NCI-H524 (cell line): Measurements from ENCODE around the gene ST6GALNAC6.
A peak's percentile ranks its signal among the peaks of the same experiment; 100 is the strongest.
"Not testable (repeated sequence)": the region's sequence is repeated elsewhere in the genome, so short reads cannot be mapped to it uniquely, and the experiment has no call there.

Experiments
- DNase-seq, 2 experiments: peaks; one replicate each; lab custom pipeline; 2025; lab: John Stamatoyannopoulos, UW

ST6GALNAC6 gene

DNA sequence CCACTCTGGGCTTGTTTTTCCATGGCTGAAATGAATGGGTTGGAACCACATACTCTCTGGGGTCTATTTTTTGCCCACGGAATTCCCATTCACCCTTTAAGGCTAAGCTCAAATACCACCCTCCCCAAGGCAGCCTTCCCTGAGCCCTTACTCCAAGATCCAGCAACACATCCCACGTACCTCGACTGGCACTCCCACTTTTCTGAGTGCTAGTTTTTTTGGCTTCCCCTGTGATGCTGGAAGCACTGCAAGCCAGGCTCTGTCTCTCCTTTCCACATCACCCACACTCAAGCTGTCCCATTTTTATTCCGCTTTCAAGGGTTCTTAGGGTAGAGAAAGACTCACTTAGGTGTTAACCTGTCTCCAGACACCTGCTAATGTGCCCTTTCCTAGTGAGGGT lies 6.0 kb downstream of the ST6GALNAC6 start:
- DNase-seq = no peak

GRCh38 chr9:127892831-127893230 lies 6.6 kb downstream of the ST6GALNAC6 start:
- DNase-seq = no peak

DNA sequence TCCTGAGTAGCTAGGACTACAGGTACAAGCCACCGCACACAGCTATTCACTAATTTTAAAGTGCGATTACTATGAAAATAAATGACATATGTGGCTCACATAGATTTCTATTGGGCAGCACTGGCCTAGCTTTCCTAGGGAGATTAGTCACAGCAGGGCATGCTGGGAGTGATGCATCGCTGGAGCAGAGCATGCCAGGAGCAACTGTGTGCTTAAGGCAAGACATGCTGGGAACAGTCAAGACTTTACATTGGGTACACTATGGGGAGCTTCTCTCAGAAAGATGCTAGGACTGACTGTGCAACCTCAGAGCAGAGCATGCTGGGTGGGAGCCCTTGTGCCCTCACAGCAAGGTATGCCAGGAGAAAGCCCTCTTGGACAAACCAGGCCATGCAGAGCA lies 9.3 kb downstream of the ST6GALNAC6 start:
- no peak for DNase-seq

- DNase-seq = no peak
Measured at GRCh38 chr9:127887792-127888191, 11.6 kb downstream of the ST6GALNAC6 start.

DNA sequence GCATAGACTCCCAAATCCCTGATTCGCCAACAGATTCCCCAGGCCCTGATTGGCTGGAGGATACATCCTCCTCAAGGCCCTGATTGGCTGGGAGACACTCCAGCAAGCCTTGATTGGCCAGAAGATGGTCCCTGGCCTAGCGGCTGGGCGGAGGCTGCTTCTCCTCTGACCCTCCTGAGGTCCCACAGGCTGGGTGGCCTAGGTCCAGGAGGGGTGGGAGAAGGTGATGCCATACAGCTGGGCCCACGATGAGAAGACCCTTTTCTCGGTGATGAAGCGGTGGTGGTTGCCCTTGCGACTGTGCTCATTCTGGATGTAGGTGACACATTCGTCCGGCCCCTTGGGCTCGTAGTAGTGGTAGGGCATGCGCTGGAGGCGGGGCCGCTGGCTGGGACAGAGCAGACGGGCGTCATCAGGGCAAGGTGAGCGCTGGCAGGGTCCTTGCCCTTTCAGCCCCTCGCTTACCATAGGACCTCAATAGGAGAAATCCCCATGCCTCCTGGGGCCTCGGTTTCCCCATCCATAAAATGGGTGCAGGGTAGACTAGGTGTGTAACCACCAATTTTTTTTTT lies 12.9 kb downstream of the ST6GALNAC6 start:
- peak in 1 of 2 experiments; percentile 36 for DNase-seq

DNA sequence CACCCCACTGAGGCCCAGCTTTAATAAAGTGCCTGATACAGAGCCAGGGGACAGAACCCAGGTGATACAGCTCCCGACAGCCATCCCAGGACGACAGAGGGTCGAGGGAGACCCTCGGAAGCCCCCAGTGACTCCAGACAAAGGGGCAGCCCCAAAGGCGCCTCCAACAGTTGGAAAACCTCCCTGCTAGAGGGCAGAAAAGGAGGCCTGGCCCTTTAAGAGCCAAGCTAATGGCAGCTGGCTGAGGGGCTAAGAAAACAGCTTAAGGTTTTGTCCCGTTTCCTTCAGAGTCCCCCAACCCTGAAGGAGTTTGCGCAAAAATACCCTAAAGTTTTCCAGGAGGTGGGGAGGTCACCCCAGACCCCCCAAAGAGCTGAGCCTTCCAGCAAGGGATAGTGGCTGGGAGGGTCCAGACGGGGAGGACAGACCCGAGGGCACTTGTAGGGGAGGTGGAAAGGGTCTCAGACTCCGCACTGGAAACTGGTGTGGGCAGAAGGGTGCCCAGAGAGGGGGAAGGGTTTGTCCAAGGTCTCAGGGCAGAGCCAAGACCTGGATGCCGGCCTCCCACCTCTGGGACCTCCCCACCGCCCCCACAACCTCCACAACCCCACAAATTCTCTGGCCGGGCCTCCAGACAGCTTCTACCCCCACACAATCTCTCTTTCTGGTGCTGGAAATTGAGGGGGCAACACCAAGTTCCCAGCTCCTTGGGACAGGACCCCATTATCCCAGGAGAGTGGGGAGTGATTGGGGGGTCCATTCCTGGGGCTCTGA lies 13.7 kb downstream of the ST6GALNAC6 start:
- DNase-seq = no peak

- DNase-seq = no peak
Measured at GRCh38 chr9:127884976-127885490, 14.4 kb downstream of the ST6GALNAC6 start.

- DNase-seq = peak; percentile 70 to 75
Measured at GRCh38 chr9:127884427-127884911, 14.9 kb downstream of the ST6GALNAC6 start.

GRCh38 chr9:127883959-127884358 lies 15.4 kb downstream of the ST6GALNAC6 start:
- no peak for DNase-seq

DNA sequence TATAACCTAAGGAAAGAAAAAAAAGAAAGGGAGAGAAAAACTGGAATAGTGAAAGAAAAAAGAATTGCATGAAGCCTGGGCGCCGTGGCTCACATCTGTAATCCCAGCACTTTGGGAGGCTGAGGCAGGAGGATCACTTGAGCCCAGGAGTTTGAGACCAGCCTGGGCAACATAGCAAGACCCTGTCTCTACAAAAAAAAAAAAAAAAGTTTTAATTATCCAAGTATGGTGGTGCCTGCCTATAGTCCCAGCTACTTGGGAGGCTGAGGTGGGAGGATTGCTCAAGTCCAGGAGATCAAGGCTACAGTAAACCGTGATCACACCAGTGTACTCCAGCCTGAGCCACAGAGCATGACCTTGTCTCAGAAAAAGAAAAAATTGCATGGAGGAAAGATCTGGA lies 17.7 kb downstream of the ST6GALNAC6 start:
- not testable (repeated sequence) for DNase-seq

- DNase-seq = no peak
Measured at GRCh38 chr9:127880143-127880542, 19.3 kb downstream of the ST6GALNAC6 start.

- DNase-seq = no peak
Measured at GRCh38 chr9:127878652-127879390, 20.6 kb downstream of the ST6GALNAC6 start.

- peak in 1 of 2 experiments; percentile 59 for DNase-seq
Measured at GRCh38 chr9:127878001-127878651, 21.3 kb downstream of the ST6GALNAC6 start.

- peak in 1 of 2 experiments; percentile 69 for DNase-seq
Measured at GRCh38 chr9:127877566-127877998, 21.8 kb downstream of the ST6GALNAC6 start, which contains the start of gene AK1. TSS of gene AK1 (minus strand) at chr9:127877675. CDS start at chr9:127874617, 3,058 bp downstream.

GRCh38 chr9:127876764-127877562 lies 22.4 kb downstream of the ST6GALNAC6 start:
- peak in 1 of 2 experiments; percentile 33 for DNase-seq

DNA sequence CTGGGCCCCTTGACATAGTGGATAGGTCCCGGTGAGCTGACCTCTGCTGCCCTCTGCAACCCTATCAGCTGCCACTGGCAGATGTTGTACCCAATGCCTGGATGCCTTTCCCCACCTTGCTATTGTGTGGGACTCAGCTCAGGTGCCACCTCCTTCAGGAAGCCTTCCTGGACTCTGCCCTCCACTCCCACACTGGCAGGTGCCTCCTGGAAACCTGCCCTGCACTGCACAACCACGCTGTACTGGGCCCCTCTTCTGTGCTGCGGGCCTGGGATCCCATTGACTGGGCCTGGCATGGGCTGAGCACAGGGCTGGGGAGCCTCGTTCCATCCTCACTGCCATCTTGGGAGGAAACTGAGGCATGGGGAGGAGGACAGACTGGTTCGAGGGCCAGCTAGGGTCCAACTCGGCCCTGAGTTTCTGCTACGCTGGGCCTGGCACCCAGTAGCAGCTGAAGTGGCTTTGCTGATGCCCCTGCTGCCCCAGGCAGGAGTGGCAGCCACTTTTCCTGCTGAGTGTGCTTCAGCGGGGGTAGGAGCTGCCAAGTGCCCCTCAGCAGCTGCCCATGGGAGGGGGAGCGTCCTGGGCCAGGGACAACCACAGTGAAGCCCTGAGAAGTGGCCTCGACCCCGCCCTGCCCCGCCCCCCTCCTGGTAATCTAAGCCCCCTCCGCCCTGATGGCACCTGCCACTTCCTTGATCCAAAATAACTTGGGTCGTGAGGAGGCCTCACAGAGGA lies 23.2 kb downstream of the ST6GALNAC6 start:
- DNase-seq = peak; percentile 42 to 70

DNA sequence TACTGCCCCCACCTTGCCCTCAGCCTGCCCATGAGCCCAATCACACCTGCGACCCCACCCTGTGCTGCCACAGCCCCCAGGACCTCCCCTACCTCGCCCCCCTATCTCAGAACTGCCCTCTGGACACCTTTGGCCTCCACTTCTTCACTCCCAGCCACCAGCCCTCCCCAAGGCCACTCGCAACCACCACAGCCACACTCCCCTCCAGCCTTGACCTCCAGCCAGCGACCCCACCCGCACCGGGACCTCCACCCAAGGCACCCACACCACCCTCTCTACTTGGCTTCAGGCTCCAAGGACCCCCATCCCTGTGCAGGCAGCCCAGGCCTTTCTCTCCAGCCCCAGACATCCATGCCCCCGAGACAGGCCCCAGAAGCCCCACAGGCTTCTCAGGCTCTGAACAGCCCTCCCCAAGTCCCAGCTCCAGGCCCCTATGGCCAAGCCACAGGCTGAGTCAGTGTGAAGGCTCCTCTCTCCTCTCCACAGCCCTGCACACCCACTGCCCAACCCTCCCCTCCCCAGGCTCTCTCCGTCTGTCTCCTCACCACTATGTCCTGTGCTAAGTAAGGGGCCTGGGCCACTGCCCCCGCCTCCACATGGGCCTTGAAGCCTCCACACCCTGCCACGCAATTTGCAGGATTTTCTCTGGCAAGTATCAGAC lies 24.0 kb downstream of the ST6GALNAC6 start:
- no peak for DNase-seq

- DNase-seq = no peak
Measured at GRCh38 chr9:127874301-127875221, 24.8 kb downstream of the ST6GALNAC6 start.

- DNase-seq = no peak
Measured at GRCh38 chr9:127873886-127874285, 25.5 kb downstream of the ST6GALNAC6 start.
